ENCODE results near the gene NCKAP5. TPM values are rescaled to one million over a fixed set of nuclear protein-coding genes. Genes with fewer than 3 reads are reported as not detected.

Gene NCKAP5
- total RNA-seq, 3 donors from 2014 or later (not counting 1 experiment from before 2014, with no cell fraction given): 0.12 to 0.20 TPM; not detected in 1

DNA sequence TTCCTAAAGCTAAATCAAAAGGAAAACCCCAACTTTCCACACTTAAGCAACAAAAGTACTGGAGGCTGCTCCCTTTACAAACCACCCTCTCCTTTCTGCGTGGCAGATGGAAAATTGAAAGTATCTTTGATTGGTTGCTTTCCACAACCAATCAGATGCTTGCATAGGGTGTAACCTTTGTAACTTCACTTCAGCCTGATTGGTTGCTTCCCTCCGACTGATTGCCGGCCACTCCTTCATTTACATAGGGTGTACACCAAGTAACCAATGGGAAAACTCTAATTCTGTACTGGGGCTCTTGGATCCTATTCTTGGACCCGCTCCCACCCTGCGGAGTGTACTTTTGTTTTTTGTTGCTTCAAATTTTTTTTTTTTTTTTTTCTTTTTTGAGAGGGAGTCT lies 297.7 kb downstream of the NCKAP5 start:
- ATAC-seq (no peak), DNase-seq (no peak)
- WGBS (ENCODE audit: insufficient coverage): 95% methylated on average over 5 of the region's 5 CpGs
- Histone ChIP-seq H3K4me3 (ENCODE audit: low read length) (no peak overlapping the region), H3K27me3 (ENCODE audit: control insufficient read depth, insufficient read depth, low read length) (no peaks in the 10 kb centered on the region), H3K27ac (ENCODE audit: low read length) (no peak overlapping the region), H3K36me3 (ENCODE audit: control insufficient read depth, insufficient read depth, low read length) (no peaks in the 10 kb centered on the region), H3K4me1 (ENCODE audit: control insufficient read depth, insufficient read depth, low read length) (no peaks in the 10 kb centered on the region), H3K9me3 (ENCODE audit: control insufficient read depth, insufficient read depth, low read length) (no peaks in the 10 kb centered on the region)
- TF ChIP-seq, protein P1, sequence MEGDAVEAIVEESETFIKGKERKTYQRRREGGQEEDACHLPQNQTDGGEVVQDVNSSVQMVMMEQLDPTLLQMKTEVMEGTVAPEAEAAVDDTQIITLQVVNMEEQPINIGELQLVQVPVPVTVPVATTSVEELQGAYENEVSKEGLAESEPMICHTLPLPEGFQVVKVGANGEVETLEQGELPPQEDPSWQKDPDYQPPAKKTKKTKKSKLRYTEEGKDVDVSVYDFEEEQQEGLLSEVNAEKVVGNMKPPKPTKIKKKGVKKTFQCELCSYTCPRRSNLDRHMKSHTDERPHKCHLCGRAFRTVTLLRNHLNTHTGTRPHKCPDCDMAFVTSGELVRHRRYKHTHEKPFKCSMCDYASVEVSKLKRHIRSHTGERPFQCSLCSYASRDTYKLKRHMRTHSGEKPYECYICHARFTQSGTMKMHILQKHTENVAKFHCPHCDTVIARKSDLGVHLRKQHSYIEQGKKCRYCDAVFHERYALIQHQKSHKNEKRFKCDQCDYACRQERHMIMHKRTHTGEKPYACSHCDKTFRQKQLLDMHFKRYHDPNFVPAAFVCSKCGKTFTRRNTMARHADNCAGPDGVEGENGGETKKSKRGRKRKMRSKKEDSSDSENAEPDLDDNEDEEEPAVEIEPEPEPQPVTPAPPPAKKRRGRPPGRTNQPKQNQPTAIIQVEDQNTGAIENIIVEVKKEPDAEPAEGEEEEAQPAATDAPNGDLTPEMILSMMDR (IDR thresholded peaks at IDR 0.05): no peak
- Mint-ChIP-seq H3K4me3 (no peak overlapping the region), H3K27ac (no peak overlapping the region), H3K27me3 (ENCODE audit: low read depth in 2 of 2) (peaks cover 0 to 2% of the 10 kb centered on the region in 2 donors), H3K36me3 (no peaks in the 10 kb centered on the region), H3K9me3 (peaks cover 3 to 9% of the 10 kb centered on the region in 2 donors), H3K4me1 (no peaks in the 10 kb centered on the region)
- intact Hi-C loops (cut with micrococcal nuclease): no loop called here

GRCh38 chr2:133266926-133267590 lies 301.2 kb downstream of the NCKAP5 start:
- Mint-ChIP-seq H3K27ac (no peak overlapping the region), H3K27me3 (ENCODE audit: low read depth in 2 of 2) (peaks cover 0 to 9% of the 10 kb centered on the region in 2 donors), H3K4me1 (no peaks in the 10 kb centered on the region), H3K36me3 (peaks cover 8% of the 10 kb centered on the region), H3K4me3 (no peak overlapping the region), H3K9me3 (peaks cover 5 to 6% of the 10 kb centered on the region in 2 donors)
- intact Hi-C loops (cut with micrococcal nuclease): no loop called here
- TF ChIP-seq, protein P1 (IDR thresholded peaks at IDR 0.05): no peak
- Histone ChIP-seq H3K4me3 (ENCODE audit: low read length) (no peak overlapping the region), H3K27ac (ENCODE audit: low read length) (no peak overlapping the region), H3K9me3 (ENCODE audit: control insufficient read depth, insufficient read depth, low read length) (no peaks in the 10 kb centered on the region), H3K27me3 (ENCODE audit: control insufficient read depth, insufficient read depth, low read length) (no peaks in the 10 kb centered on the region), H3K36me3 (ENCODE audit: control insufficient read depth, insufficient read depth, low read length) (no peaks in the 10 kb centered on the region), H3K4me1 (ENCODE audit: control insufficient read depth, insufficient read depth, low read length) (no peaks in the 10 kb centered on the region)
- WGBS (ENCODE audit: insufficient coverage): 3% methylated on average over 13 of the region's 17 CpGs
- DNase-seq (no peak), ATAC-seq (no peak)

DNA sequence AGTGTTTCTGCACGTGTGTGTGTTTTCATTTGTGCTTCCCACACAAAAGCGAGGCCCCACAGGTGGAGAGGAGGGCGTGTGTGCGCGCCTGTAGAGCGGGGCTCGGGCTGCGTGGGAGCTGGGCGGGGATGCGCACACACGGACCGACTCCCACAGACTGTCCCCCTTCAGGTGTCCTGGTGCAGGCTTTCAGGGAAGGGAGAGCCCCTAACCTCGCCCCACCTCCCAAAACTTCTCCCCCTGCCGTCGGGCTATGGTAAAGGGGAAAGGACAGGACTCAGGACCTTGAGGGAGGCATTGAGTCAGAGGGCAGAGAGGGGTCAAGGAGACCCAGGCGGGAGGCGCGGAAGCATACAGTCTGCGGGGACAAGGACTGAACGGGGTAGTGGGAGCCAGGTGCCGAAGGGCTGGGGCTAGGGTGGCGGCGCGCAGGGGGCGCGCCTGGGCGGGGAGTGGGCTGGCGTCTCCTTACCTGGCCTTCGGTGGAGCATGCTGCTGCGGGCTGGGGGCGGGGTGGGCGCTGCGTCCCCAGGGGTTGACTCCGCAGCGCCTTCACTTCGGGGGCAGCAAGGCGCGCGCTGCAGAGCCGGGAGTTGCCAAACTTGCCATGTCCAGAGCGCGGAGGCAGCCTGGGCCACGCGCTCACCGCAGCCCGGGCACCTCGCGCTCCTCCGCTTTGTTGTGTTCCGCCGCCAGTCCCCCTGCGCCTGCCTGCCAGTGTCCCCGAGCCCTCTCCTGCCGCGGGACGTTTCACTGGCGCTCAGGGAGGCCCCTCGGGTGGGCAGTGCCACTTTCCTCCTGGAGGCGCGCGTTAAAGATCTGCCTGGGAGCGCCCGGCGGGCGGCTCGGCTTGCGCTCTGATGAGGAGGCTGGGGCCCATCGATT lies 302.0 kb downstream of the NCKAP5 start:
- H3K4me3 Mint-ChIP-seq: no peak overlapping the region
- ATAC-seq: no peak

More for the DNA sequence above, 302.0 kb downstream of the NCKAP5 start:
- 6% methylated on average over 65 of the region's 68 CpGs for WGBS (ENCODE audit: insufficient coverage)
- intact Hi-C loops (cut with micrococcal nuclease): no loop called here
- Histone ChIP-seq H3K4me1 (ENCODE audit: control insufficient read depth, insufficient read depth, low read length) (no peaks in the 10 kb centered on the region), H3K4me3 (ENCODE audit: low read length) (no peak overlapping the region), H3K27me3 (ENCODE audit: control insufficient read depth, insufficient read depth, low read length) (no peaks in the 10 kb centered on the region), H3K9me3 (ENCODE audit: control insufficient read depth, insufficient read depth, low read length) (no peaks in the 10 kb centered on the region), H3K27ac (ENCODE audit: low read length) (no peak overlapping the region), H3K36me3 (ENCODE audit: control insufficient read depth, insufficient read depth, low read length) (no peaks in the 10 kb centered on the region)
- peaks cover 0 to 9% of the 10 kb centered on the region in 2 donors for H3K27me3 Mint-ChIP-seq (ENCODE audit: low read depth in 2 of 2)
- TF ChIP-seq, protein P1 (IDR thresholded peaks at IDR 0.05): no peak
- peaks cover 8% of the 10 kb centered on the region for H3K36me3 Mint-ChIP-seq
- no peak for DNase-seq
- no peaks in the 10 kb centered on the region for H3K4me1 Mint-ChIP-seq
- H3K9me3 Mint-ChIP-seq: peaks cover 5 to 6% of the 10 kb centered on the region in 2 donors
- no peak overlapping the region for H3K27ac Mint-ChIP-seq
